ENCODE results near the gene ULK2. TPM values are rescaled to one million over a fixed set of nuclear protein-coding genes. Genes with fewer than 3 reads are reported as not detected.

The ULK2 gene
- total RNA-seq, 1 donor from 2014 or later, result 25.7 TPM

- no peak for TF ChIP-seq CTCF (conservative IDR thresholded peaks at IDR 0.05)
- no peaks in the 10 kb centered on the region for H3K27me3 Mint-ChIP-seq
These were observed 140.1 kb downstream of the ULK2 start for GRCh38 chr17:19727501-19728078.

GRCh38 chr17:19726631-19727376 lies 140.9 kb downstream of the ULK2 start:
- no peaks in the 10 kb centered on the region for H3K9me3 Mint-ChIP-seq
- no peak for TF ChIP-seq CTCF (conservative IDR thresholded peaks at IDR 0.05)
- H3K36me3 Mint-ChIP-seq, result no peaks in the 10 kb centered on the region
- H3K4me3 Mint-ChIP-seq, result no peak overlapping the region
- no peak for DNase-seq (ENCODE audit: extremely low spot score, unreplicated experiment)
- no peaks in the 10 kb centered on the region for H3K27me3 Mint-ChIP-seq
- H3K27ac Mint-ChIP-seq, result no peak overlapping the region
- H3K4me1 Mint-ChIP-seq (ENCODE audit: unreplicated experiment), result no peaks in the 10 kb centered on the region

More at GRCh38 chr17:19727501-19728078, 140.1 kb downstream of the ULK2 start:
- Mint-ChIP-seq H3K9me3 (no peaks in the 10 kb centered on the region), H3K4me1 (ENCODE audit: unreplicated experiment) (no peaks in the 10 kb centered on the region), H3K4me3 (no peak overlapping the region), H3K36me3 (no peaks in the 10 kb centered on the region), H3K27ac (no peak overlapping the region)
- DNase-seq (ENCODE audit: extremely low spot score, unreplicated experiment), result no peak

- Mint-ChIP-seq H3K36me3 (no peaks in the 10 kb centered on the region), H3K27me3 (no peaks in the 10 kb centered on the region), H3K4me3 (no peak overlapping the region), H3K4me1 (ENCODE audit: unreplicated experiment) (no peaks in the 10 kb centered on the region), H3K27ac (no peak overlapping the region), H3K9me3 (no peaks in the 10 kb centered on the region)
- no peak for TF ChIP-seq CTCF (conservative IDR thresholded peaks at IDR 0.05)
- DNase-seq (ENCODE audit: extremely low spot score, unreplicated experiment), result no peak
These were observed 142.2 kb downstream of the ULK2 start for GRCh38 chr17:19725486-19725885.

GRCh38 chr17:19724501-19725420 lies 143.0 kb downstream of the ULK2 start:
- DNase-seq (ENCODE audit: extremely low spot score, unreplicated experiment), result peak; percentile 67
- H3K4me1 Mint-ChIP-seq (ENCODE audit: unreplicated experiment), result peaks cover 7% of the 10 kb centered on the region
- H3K27ac Mint-ChIP-seq, result no peak overlapping the region
- TF ChIP-seq CTCF (conservative IDR thresholded peaks at IDR 0.05), result no peak
- H3K36me3 Mint-ChIP-seq, result no peaks in the 10 kb centered on the region
- no peak overlapping the region for H3K4me3 Mint-ChIP-seq
- H3K27me3 Mint-ChIP-seq, result no peaks in the 10 kb centered on the region
- no peaks in the 10 kb centered on the region for H3K9me3 Mint-ChIP-seq

GRCh38 chr17:19723964-19724363 lies 143.8 kb downstream of the ULK2 start:
- H3K27me3 Mint-ChIP-seq, result no peaks in the 10 kb centered on the region
- no peaks in the 10 kb centered on the region for H3K9me3 Mint-ChIP-seq
- TF ChIP-seq CTCF (conservative IDR thresholded peaks at IDR 0.05), result no peak
- no peak overlapping the region for H3K27ac Mint-ChIP-seq
- H3K36me3 Mint-ChIP-seq, result no peaks in the 10 kb centered on the region
- no peak overlapping the region for H3K4me3 Mint-ChIP-seq
- peaks cover 12% of the 10 kb centered on the region for H3K4me1 Mint-ChIP-seq (ENCODE audit: unreplicated experiment)
- no peak for DNase-seq (ENCODE audit: extremely low spot score, unreplicated experiment)

Other genes with a start within 250 kb of the ULK2 start
- 57.7 and 69.8 TPM in 2 replicates for gene ALDH3A2, start 219.2 kb downstream of the ULK2 start, total RNA-seq (ENCODE audit: low replicate concordance)
- gene SLC47A2, start 151.4 kb downstream of the ULK2 start, total RNA-seq (ENCODE audit: low replicate concordance), result not detected in 2 replicates
- 0.24 and 0.77 TPM in 2 replicates for gene ALDH3A1, start 119.6 kb downstream of the ULK2 start, total RNA-seq (ENCODE audit: low replicate concordance)
- gene AKAP10, start 109.9 kb upstream of the ULK2 start, total RNA-seq (ENCODE audit: low replicate concordance), result 30.3 and 31.3 TPM in 2 replicates
- 19.5 and 38.0 TPM in 2 replicates for gene SPECC1, start 141.4 kb upstream of the ULK2 start, total RNA-seq (ENCODE audit: low replicate concordance)

Data from type B pancreatic cell (in vitro differentiated cells).